ENCODE measurements around the gene TRAM2. TPM values are rescaled to one million over a fixed set of nuclear protein-coding genes. Genes with fewer than 3 reads are reported as not detected.

Gene TRAM2
- total and polyA plus RNA-seq, 2 of the 4 experiments (the other 2 are of a cell fraction) = 77.2 to 95.7 TPM

- intact Hi-C loops (cut with micrococcal nuclease) (loop anchor here (5.0 kb wide), 1 partner anchor 151 kb away; no protein-coding TSS in a partner anchor), in situ Hi-C loops (cut with MboI; ENCODE audit: low sequenced_read_pairs) (loop anchor here (10.0 kb wide), 1 partner anchor 134 kb away; no protein-coding TSS in a partner anchor), dilution Hi-C loops (cut with HindIII; ENCODE audit: low sequenced_read_pairs, unreplicated experiment) (no loop called here)
- Histone ChIP-seq H2AFZ (replicated peaks; ENCODE audit: low read length, poor library complexity) (no peak overlapping the region), H3K36me3 (ENCODE audit: control insufficient read depth, insufficient read depth, low read length) (peaks cover 63% of the 10 kb centered on the region), H3K9me3 (ENCODE audit: control insufficient read depth, insufficient read depth, low read length) (no peaks in the 10 kb centered on the region), H3K9me1 (ENCODE audit: insufficient read depth, low read length) (peaks cover 45% of the 10 kb centered on the region), H3K4me3 (ENCODE audit: insufficient read depth, low read depth, low read length) (no peak overlapping the region), H4K8ac (ENCODE audit: low read depth in 2 of 2, low read length in 2 of 2) (peak overlapping the region; percentile 77 to 93; a peak in 3 of 4 replicates), H3K23ac (ENCODE audit: low read depth, low read length) (peak overlapping the region; percentile 87), H3K4ac (ENCODE audit: low read depth, low read length) (peak overlapping the region; percentile 98), H4K20me1 (ENCODE audit: insufficient read depth, low read length) (no peaks in the 10 kb centered on the region), H2AK9ac (replicated peaks; ENCODE audit: low read depth, low read length, poor library complexity) (peak overlapping the region; percentile 94), H2BK15ac (ENCODE audit: low read depth, low read length) (peak overlapping the region; percentile 93; the same call in 2 of the 3 replicates), H3K56ac (ENCODE audit: extremely low read depth, insufficient read depth, low read length) (peak overlapping the region; percentile 86; the same call in 1 of the 2 replicates), H4K91ac (ENCODE audit: insufficient read depth, low read depth, low read length) (peak overlapping the region; percentile 98), H3K4me1 (ENCODE audit: control insufficient read depth, insufficient read depth, low read length) (peaks cover 47% of the 10 kb centered on the region), H3K79me1 (ENCODE audit: low read depth in 1 of 2, low read length in 2 of 2) (peaks cover 54 to 85% of the 10 kb centered on the region in 2 experiments), H2BK20ac (ENCODE audit: low read depth, low read length) (peak overlapping the region; percentile 89; the same call in 1 of the 2 replicates), H4K5ac (ENCODE audit: low read depth, low read length) (peak overlapping the region; percentile 86), H3K27ac (ENCODE audit: insufficient read depth, low read length) (peak overlapping the region; percentile 91), H2AK5ac (ENCODE audit: low read depth, low read length) (peak overlapping the region; percentile 98), H3K27me3 (ENCODE audit: control insufficient read depth, insufficient read depth, low read length) (no peaks in the 10 kb centered on the region), H2BK5ac (ENCODE audit: low read depth, low read length, poor library complexity, severe bottlenecking) (peak overlapping the region; percentile 95), H3K18ac (ENCODE audit: low read depth, low read length) (peak overlapping the region; percentile 13), H3K14ac (replicated peaks; ENCODE audit: low read depth, low read length) (peak overlapping the region; percentile 92), H3K9ac (ENCODE audit: low read depth, low read length) (no peak overlapping the region), H2BK120ac (ENCODE audit: low read depth, low read length) (peak overlapping the region; percentile 92), H3K4me2 (ENCODE audit: low read depth, low read length) (no peak overlapping the region)
- 96% methylated on average over 9 of the region's 10 CpGs; no CpG with 5 or more reads in 1 of the 2 experiments for WGBS, 2 experiments (ENCODE audit: extremely low coverage in 2 of 2, insufficient read length in 1 of 2)
- ATAC-seq (ENCODE audit: low read depth) (no peak), DNase-seq (no peak)
- no TSS peak for BruUV-seq (replicated peaks)
- TF ChIP-seq CHD1 (IDR thresholded peaks at IDR 0.05; ENCODE audit: low read depth, low read length) (no peak), SMC3 (IDR thresholded peaks at IDR 0.05; ENCODE audit: low read depth, low read length) (no peak), BHLHE40 (IDR thresholded peaks at IDR 0.05; ENCODE audit: low read depth, low read length) (no peak), MAZ (IDR thresholded peaks at IDR 0.05; ENCODE audit: borderline replicate concordance, low read depth, low read length) (no peak), CTCF (conservative IDR thresholded peaks at IDR 0.05; ENCODE audit: low read depth, low read length) (no peak), USF2 (IDR thresholded peaks at IDR 0.05; ENCODE audit: low read depth, low read length) (no peak), RAD21 (IDR thresholded peaks at IDR 0.05; ENCODE audit: low read length) (no peak), POLR2A (IDR thresholded peaks at IDR 0.05; ENCODE audit: low read depth, low read length) (no peak), MXI1 (IDR thresholded peaks at IDR 0.05; ENCODE audit: borderline replicate concordance, low read depth, low read length) (no peak), MAFK (IDR thresholded peaks at IDR 0.05; ENCODE audit: low read depth, low read length) (no peak), RCOR1 (IDR thresholded peaks at IDR 0.05; ENCODE audit: insufficient replicate concordance, low read length) (no peak), FOS (IDR thresholded peaks at IDR 0.05; ENCODE audit: low read depth, low read length) (no peak), RFX5 (IDR thresholded peaks at IDR 0.05; ENCODE audit: low read depth, low read length) (no peak), ELK1 (IDR thresholded peaks at IDR 0.05; ENCODE audit: borderline replicate concordance, low read depth, low read length) (no peak), CEBPB (IDR thresholded peaks at IDR 0.05; ENCODE audit: low read depth, low read length) (no peak)
- POLR2A ChIA-PET (ENCODE audit: unreplicated experiment) = no interaction called here
- CTCF ChIA-PET = interaction anchor here (0.6 to 1.0 kb wide), 2 partner anchors 25 to 143 kb away, joined by 3 to 5 read pairs; no protein-coding TSS in a partner anchor
These were observed 65.7 kb downstream of the TRAM2 start for GRCh38 chr6:52511163-52511562.

Measured in IMR-90 (cell line).